Neural cell (in vitro differentiated cells): ENCODE results near the gene AHRR. TPM values are rescaled to one million over a fixed set of nuclear protein-coding genes. Genes with fewer than 3 reads are reported as not detected.

Source experiments
- H2AFZ ChIP-seq: fragments of 200-600, 300-800 bp; sonication (generic), shearing (Covaris generic); 2 replicates; pipeline ENCODE4 v1.6.0; 2014; ENCODE audit warnings: low read depth, mild to moderate bottlenecking, antibody characterized with exemption, low read length, moderate library complexity
- H3F3A ChIP-seq: fragments of 200-600 bp; shearing (Covaris generic); 2 replicates; pipeline ENCODE4 v1.6.1; 2016; ENCODE audit warnings: mild to moderate bottlenecking, moderate library complexity, mixed read lengths, antibody characterized with exemption, low read length; ENCODE audit not compliant: insufficient read depth, poor library complexity, severe bottlenecking
- H3K27ac ChIP-seq: fragments of 200-600, 300-800 bp; sonication (generic), shearing (Covaris generic); 2 replicates; pipeline ENCODE4 v1.5.1; 2014; ENCODE audit warnings: mild to moderate bottlenecking, low read length, moderate library complexity
- H3K27me3 ChIP-seq: fragments of 300-800, 200-600 bp; sonication (generic), shearing (Covaris generic); 2 replicates; pipeline ENCODE4 v1.6.0; 2014; ENCODE audit warnings: mild to moderate bottlenecking, low read depth, low read length, moderate library complexity; ENCODE audit not compliant: insufficient read depth
- H3K36me3 ChIP-seq: fragments of 300-800, 200-600 bp; sonication (generic), shearing (Covaris generic); 2 replicates; pipeline ENCODE4 v1.5.1; 2014; ENCODE audit warnings: mild to moderate bottlenecking, antibody characterized with exemption, low read length, moderate library complexity; ENCODE audit not compliant: insufficient read depth
- H3K4me2 ChIP-seq: fragments of 300-800, 200-600 bp; sonication (generic), shearing (Covaris generic); 2 replicates; pipeline ENCODE4 v1.6.0; 2014; ENCODE audit warnings: mild to moderate bottlenecking, low read length
- H3K4me3 ChIP-seq: fragments of 300-800, 200-600 bp; sonication (generic), shearing (Covaris generic); 2 replicates; pipeline ENCODE4 v1.5.1; 2014; ENCODE audit warnings: mild to moderate bottlenecking, low read length, moderate library complexity
- H3K79me2 ChIP-seq: fragments of 200-600 bp; shearing (Covaris generic); replicated peaks from 2 replicates; pipeline ENCODE4 v1.6.0; 2014; ENCODE audit warnings: mild to moderate bottlenecking, low read length, moderate library complexity; ENCODE audit not compliant: insufficient read depth
- H3K9ac ChIP-seq: fragments of 300-800, 200-600 bp; sonication (generic), shearing (Covaris generic); 2 replicates; pipeline ENCODE4 v1.6.1; 2016; ENCODE audit warnings: mild to moderate bottlenecking, low read length, mixed read lengths
- H3K9me2 ChIP-seq: fragments of 200-600 bp; shearing (Covaris generic); 2 replicates; pipeline ENCODE4 v1.6.1; 2016; ENCODE audit warnings: mild to moderate bottlenecking, low read length, mixed read lengths; ENCODE audit not compliant: insufficient read depth
- H3K9me3 ChIP-seq: fragments of 200-600, 300-800 bp; sonication (generic), shearing (Covaris generic); 2 replicates; pipeline ENCODE4 v1.6.1; 2016; ENCODE audit warnings: mild to moderate bottlenecking, mixed run types, low read length, moderate library complexity, mixed read lengths
- H4K20me1 ChIP-seq: fragments of 200-600 bp; shearing (Covaris generic); 2 replicates; pipeline ENCODE4 v1.6.1; 2016; ENCODE audit warnings: mild to moderate bottlenecking, mixed run types; ENCODE audit not compliant: insufficient read depth
- CTCF ChIP-seq: fragments of 450-650 bp; IDR thresholded peaks from 2 replicates; pipeline ENCODE4 v1.5.1; 2014; ENCODE audit warnings: antibody characterized with exemption, mild to moderate bottlenecking, moderate library complexity; ENCODE audit not compliant: poor library complexity, severe bottlenecking
- EP300 ChIP-seq: fragments of 450-650 bp; conservative IDR thresholded peaks from 2 replicates; pipeline ENCODE4 v1.6.1; 2014; ENCODE audit warnings: antibody characterized with exemption, mild to moderate bottlenecking, moderate library complexity; ENCODE audit not compliant: poor library complexity, severe bottlenecking
- RAD21 ChIP-seq: fragments of 450-650 bp; conservative IDR thresholded peaks from 2 replicates; pipeline ENCODE4 v1.6.1; 2014; ENCODE audit warnings: antibody characterized with exemption, mild to moderate bottlenecking, moderate library complexity
- TAF1 ChIP-seq: IDR thresholded peaks from 2 replicates; pipeline ENCODE4 v1.6.1; 2012; ENCODE audit warnings: low read depth
- polyA plus RNA-seq: library from polyadenylated mRNA; depleted of rRNA; stranded (reverse); fragments of >200 nt; gene quantifications from 2 replicates; pipeline ENCODE4 v1.2.3, GENCODE V29; 2014
- TF ChIP-seq, protein P1 (sequence below): IDR thresholded peaks from 2 replicates; pipeline ENCODE4 v1.6.1; 2012; ENCODE audit warnings: borderline replicate concordance

AHRR gene
- polyA plus RNA-seq, 1 donor from 2014 or later, result 0.26 TPM

GRCh38 chr5:451587-452458 is 130.3 kb downstream of the AHRR start:
- no peak for TF ChIP-seq EP300
- H3K9ac ChIP-seq, result no peak overlapping the region
- H3K4me2 ChIP-seq, result no peak overlapping the region
- H2AFZ ChIP-seq, result no peak overlapping the region
- peaks cover 31% of the 10 kb centered on the region for H3K36me3 ChIP-seq
- H3K27ac ChIP-seq, result no peak overlapping the region
- no peaks in the 10 kb centered on the region for H4K20me1 ChIP-seq
- H3K4me3 ChIP-seq, result no peak overlapping the region
- no peaks in the 10 kb centered on the region for H3K27me3 ChIP-seq
- H3K9me3 ChIP-seq, result peaks cover 8% of the 10 kb centered on the region
- H3K79me2 ChIP-seq, result peaks cover 5% of the 10 kb centered on the region
- no peaks in the 10 kb centered on the region for H3K9me2 ChIP-seq
- no peaks in the 10 kb centered on the region for H3F3A ChIP-seq

GRCh38 chr5:452978-453710 is 131.6 kb downstream of the AHRR start:
- H3K9ac ChIP-seq, result no peak overlapping the region
- H3K4me3 ChIP-seq, result no peak overlapping the region
- no peaks in the 10 kb centered on the region for H3K27me3 ChIP-seq
- H3K79me2 ChIP-seq, result peaks cover 5% of the 10 kb centered on the region
- H3F3A ChIP-seq, result no peaks in the 10 kb centered on the region
- H3K9me2 ChIP-seq, result no peaks in the 10 kb centered on the region
- H4K20me1 ChIP-seq, result no peaks in the 10 kb centered on the region
- H3K4me2 ChIP-seq, result no peak overlapping the region
- peaks cover 27% of the 10 kb centered on the region for H3K36me3 ChIP-seq
- H2AFZ ChIP-seq, result no peak overlapping the region
- TF ChIP-seq TAF1, result no peak
- no peak for TF ChIP-seq EP300
- no peak for TF ChIP-seq RAD21
- TF ChIP-seq CTCF, result no peak
- TF ChIP-seq, protein P1, sequence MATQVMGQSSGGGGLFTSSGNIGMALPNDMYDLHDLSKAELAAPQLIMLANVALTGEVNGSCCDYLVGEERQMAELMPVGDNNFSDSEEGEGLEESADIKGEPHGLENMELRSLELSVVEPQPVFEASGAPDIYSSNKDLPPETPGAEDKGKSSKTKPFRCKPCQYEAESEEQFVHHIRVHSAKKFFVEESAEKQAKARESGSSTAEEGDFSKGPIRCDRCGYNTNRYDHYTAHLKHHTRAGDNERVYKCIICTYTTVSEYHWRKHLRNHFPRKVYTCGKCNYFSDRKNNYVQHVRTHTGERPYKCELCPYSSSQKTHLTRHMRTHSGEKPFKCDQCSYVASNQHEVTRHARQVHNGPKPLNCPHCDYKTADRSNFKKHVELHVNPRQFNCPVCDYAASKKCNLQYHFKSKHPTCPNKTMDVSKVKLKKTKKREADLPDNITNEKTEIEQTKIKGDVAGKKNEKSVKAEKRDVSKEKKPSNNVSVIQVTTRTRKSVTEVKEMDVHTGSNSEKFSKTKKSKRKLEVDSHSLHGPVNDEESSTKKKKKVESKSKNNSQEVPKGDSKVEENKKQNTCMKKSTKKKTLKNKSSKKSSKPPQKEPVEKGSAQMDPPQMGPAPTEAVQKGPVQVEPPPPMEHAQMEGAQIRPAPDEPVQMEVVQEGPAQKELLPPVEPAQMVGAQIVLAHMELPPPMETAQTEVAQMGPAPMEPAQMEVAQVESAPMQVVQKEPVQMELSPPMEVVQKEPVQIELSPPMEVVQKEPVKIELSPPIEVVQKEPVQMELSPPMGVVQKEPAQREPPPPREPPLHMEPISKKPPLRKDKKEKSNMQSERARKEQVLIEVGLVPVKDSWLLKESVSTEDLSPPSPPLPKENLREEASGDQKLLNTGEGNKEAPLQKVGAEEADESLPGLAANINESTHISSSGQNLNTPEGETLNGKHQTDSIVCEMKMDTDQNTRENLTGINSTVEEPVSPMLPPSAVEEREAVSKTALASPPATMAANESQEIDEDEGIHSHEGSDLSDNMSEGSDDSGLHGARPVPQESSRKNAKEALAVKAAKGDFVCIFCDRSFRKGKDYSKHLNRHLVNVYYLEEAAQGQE, result no peak
- H3K9me3 ChIP-seq, result peaks cover 8% of the 10 kb centered on the region
- no peak overlapping the region for H3K27ac ChIP-seq
